Skin epidermis (tissue), 12 donors: Measurements from ENCODE around the gene USO1.
"Not testable (repeated sequence)": the region's sequence is repeated elsewhere in the genome, so short reads cannot be mapped to it uniquely, and the experiment has no call there.

ENCODE experiments used
- H3K27ac ChIP-seq, 21 experiments: fragments of 200-600 bp; sonication (generic) in 11 of 21; one replicate each; pipeline ENCODE4 v1.5.0; 2020; ENCODE audit warnings: mild to moderate bottlenecking in 3 of 21, inconsistent platforms in 2 of 21, moderate library complexity in 2 of 21
- H3K4me3 ChIP-seq, 7 experiments: fragments of 200-600 bp; sonication (generic) in 2 of 7; one replicate each; pipeline ENCODE4 v1.5.0; 2020; ENCODE audit warnings: inconsistent platforms in 2 of 7, mild to moderate bottlenecking in 2 of 7, moderate library complexity in 1 of 7

Gene USO1

GRCh38 chr4:75822416-75822815, 98.0 kb downstream of the USO1 start:
- Histone ChIP-seq H3K4me3 (no peak overlapping the region), H3K27ac (no peak overlapping the region)

DNA sequence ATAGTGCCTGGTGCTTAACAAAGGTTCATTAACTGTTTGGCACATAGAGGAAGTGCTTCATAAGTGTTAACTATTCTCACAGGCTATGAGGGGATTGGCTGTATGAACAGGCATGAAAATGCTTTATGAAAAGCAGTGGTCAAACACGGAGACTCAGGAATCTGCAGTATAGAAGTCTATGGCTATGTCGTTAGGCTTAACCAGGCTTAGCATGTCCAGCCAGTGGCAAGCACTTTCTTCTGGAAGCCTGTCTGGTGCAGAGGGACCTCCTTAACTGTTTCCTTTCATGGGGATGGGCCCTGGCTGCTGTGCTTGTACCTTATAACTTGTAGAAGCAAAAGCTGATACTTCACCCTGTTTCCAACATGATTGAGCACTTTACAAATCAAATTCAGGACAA, 99.4 kb downstream of the USO1 start:
- no peak overlapping the region for H3K4me3 ChIP-seq
- no peak overlapping the region for H3K27ac ChIP-seq

DNA sequence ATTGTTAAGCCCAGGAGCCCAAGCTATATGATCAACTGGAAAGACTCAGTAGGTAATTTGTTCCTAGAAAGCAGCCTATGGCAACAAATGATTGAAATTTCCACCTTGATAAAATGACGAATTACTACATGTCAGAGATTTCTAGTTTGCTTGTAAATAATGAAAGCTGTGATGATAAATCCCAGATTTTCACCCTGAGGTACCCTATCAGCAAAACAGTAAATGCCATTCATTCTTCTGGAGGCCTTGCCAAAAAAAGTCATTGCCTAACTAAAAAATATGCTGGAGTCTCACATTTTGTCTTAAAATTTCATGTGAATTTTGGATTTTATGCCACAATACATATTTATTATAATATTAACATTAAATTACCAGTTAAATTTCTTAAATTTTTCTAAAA, 106.5 kb downstream of the USO1 start:
- H3K4me3 ChIP-seq = no peak overlapping the region
- no peak overlapping the region for H3K27ac ChIP-seq

DNA sequence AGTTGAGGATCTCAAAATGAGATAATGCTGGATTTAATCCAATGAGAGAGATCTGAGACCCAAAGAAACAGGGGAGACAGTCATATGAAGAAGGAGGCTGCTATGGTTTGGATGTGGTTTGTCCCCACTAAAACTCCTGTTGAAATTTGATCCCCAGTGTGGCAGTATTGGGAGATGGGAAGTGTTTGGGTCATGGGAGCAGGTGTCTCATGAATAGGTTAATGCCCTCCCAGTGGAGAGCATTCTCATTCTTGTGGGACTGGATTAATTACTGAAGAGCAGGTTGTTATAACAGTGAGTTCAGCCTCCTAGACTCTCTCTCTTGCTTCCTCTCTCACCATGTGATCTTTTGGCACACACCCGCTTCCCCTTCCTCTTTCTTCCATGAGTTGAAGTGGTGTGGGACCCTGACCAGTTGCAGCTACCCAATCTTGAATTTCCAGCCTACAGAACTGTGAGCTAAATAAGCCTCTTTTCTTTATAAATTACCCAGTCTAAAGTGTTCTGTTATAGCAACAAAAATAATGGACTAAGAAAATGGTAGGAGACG, 107.6 kb downstream of the USO1 start:
- Histone ChIP-seq H3K27ac (no peak overlapping the region), H3K4me3 (no peak overlapping the region)

- H3K27ac ChIP-seq = no peak overlapping the region
- H3K4me3 ChIP-seq = no peak overlapping the region
Observed at GRCh38 chr4:75834095-75834771, 109.9 kb downstream of the USO1 start.

GRCh38 chr4:75834772-75835154, 110.4 kb downstream of the USO1 start:
- no peak overlapping the region for H3K4me3 ChIP-seq
- no peak overlapping the region for H3K27ac ChIP-seq

DNA sequence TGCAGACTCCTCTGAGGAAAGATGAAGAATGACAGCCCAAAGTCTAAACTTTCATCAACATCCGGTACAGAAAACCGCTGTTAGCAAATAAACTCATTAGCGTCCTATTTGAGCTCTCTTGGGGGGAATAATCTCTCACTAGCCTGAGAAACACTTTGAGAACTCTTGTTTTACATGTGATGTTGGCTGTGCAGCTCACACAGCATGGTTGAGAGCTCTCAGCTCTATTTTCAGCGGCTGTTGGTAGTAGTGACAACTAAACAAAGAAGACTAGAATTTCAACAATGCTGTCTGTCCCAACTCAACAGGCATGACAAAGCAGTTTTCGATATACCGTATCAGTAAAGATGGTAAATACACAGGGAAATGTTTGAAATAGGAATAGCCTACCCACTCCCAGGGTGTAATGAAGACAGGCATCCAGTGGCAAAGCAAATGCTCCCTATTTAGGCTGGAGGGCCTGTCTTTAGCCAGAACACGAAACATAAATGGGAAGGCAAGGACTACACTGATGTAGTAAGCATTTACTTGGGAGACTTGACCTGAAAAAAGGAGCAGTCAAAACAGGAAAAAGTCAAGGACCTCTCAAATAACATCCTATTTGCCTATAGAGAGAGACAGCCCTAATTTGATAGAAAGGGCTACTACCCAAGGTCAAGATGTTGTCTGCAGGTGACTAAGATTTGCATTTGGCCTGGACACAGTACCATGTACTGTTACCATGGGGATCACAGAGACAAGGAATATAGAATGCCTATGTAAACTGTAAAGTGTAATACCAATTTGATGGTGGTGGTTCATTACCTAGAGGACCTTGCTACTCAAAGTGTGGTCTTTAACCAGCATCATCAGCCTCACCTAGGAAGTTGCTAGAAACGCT, 117.5 kb downstream of the USO1 start:
- Histone ChIP-seq H3K4me3 (no peak overlapping the region), H3K27ac (no peak overlapping the region)

DNA sequence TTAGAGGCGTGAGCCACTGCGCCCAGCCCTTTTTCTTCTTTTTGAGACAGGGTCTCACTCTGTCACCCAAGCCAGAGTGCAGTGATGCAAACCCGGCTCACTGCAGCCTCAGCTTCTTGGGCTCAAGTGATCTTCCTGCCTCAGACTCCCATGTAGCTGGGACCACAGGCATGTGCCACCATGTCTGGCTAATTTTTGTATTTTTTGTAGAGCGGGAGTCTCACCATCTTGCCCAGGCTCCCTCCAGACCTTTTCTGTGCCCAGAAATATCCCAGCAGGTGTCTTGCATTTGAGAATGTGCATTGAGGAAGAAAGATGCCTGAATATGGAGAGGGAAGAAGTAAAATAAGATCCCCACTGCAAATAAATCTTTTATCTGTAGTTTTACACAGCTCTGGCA, 119.2 kb downstream of the USO1 start:
- H3K27ac ChIP-seq = no peak overlapping the region
- no peak overlapping the region for H3K4me3 ChIP-seq

DNA sequence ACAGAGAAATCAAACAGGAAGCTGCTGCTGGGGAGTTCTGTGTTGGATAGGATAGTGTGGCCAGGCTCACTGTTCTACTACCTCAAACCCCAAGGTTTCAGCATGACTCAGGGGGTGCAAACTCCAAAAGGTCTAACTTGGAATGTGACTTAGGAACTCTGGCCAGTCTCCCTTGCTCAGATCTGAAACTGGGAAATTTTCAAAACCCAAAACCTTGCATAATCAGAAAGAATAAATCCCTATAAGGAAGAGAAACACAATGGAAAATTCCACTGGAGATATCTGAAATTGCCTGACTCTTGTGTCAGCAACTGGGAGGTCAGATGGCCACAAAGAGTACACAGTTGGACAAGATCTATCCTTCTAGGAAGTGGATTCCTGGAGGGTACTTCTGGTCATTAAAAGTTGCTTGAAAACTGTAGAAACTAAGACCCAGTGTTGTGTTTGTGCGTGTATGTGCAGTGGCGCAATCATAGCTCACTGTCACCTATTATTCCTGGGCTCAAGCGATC, 119.8 kb downstream of the USO1 start:
- Histone ChIP-seq H3K27ac (no peak overlapping the region), H3K4me3 (no peak overlapping the region)

DNA sequence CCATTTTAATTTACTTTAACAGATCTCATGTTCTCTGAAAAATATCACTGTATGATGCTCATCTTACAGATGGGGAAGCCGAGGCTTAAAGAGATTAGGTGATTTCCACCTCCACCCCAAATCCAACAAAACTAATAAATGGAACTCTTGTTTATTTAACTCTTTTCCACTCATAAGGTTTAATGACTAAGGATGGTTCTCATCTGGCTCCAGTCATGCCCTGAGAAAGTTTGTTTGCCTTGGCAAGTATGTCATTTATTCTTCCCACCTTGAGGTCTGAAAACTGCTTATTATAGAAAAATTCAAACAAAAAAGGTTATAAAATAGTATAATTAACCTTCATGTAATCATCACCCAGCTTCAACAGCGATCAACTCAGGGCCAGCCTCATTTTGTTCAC, 121.6 kb downstream of the USO1 start:
- no peak overlapping the region for H3K27ac ChIP-seq
- no peak overlapping the region for H3K4me3 ChIP-seq

DNA sequence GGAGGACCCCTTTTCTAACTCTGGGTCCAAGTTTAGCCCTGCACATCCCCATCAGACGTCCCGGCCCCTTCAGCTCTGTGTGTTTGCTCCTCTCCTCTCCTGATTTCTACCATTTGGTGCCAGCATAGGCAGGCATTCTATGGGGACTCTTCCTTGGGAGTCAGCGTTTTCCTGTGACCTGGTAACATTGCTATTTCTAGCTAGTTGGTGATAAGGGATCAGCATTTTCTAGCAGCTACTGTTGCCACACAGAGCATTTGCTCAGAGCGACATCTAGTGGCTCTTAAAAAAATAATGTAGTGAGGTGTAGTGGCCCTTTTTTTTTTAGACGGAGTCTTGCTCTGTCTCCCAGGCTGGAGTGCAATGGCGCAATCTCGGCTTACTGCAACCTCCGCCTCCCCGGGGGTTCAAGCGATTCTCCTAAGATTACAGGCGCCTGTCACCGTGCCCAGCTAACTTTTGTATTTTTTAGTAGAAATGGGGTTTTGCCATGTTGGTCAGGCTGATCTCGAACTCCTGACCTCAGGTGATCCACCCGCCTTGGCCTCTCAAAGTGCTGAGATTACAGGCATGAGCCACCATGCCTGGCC, 123.9 kb downstream of the USO1 start:
- not testable (repeated sequence) for H3K4me3 ChIP-seq, H3K27ac ChIP-seq

GRCh38 chr4:75848891-75849290, 124.5 kb downstream of the USO1 start:
- Histone ChIP-seq H3K27ac (no peak overlapping the region), H3K4me3 (no peak overlapping the region)

GRCh38 chr4:75849461-75849860, 125.1 kb downstream of the USO1 start:
- Histone ChIP-seq H3K4me3 (no peak overlapping the region), H3K27ac (no peak overlapping the region)

GRCh38 chr4:75858721-75859120, 134.3 kb downstream of the USO1 start:
- Histone ChIP-seq H3K4me3 (no peak overlapping the region), H3K27ac (no peak overlapping the region)

- Histone ChIP-seq H3K4me3 (no peak overlapping the region), H3K27ac (no peak overlapping the region)
Observed at GRCh38 chr4:75860606-75861005, 136.2 kb downstream of the USO1 start.
